CD4-positive, CD25-positive, alpha-beta regulatory T cell (primary cell): ENCODE data around the gene RIBC2. TPM values are rescaled to one million over a fixed set of nuclear protein-coding genes. Genes with fewer than 3 reads are reported as not detected.
A peak's percentile ranks its signal among the peaks of the same experiment; 100 is the strongest.
"Not testable (repeated sequence)": the region's sequence is repeated elsewhere in the genome, so short reads cannot be mapped to it uniquely, and the experiment has no call there.

Experiments used
- ATAC-seq, 2 donors: fragments of 150-1000 bp; cut with Tn5 transposase; one replicate each; pipeline ENCODE4 v1.10.0; 2021; ENCODE audit warnings: low read depth in 2 of 2, moderate number of reproducible peaks in 2 of 2, moderate library complexity in 1 of 2
- DNase-seq, 3 donors: peaks; one replicate each; pipeline versions ENCODE4 v3.0.0 to v3.0.0-alpha.2; 2012 to 2022; ENCODE audit warnings: mixed read lengths in 1 of 3
- H3K27ac ChIP-seq: one replicate; pipeline ENCODE4 v1.7.0; 2013; ENCODE audit warnings: mild to moderate bottlenecking, low read length; ENCODE audit not compliant: insufficient read depth, poor library complexity, severe bottlenecking
- H3K27me3 ChIP-seq: one replicate; pipeline ENCODE4 v1.7.0; 2013; ENCODE audit warnings: low read length; ENCODE audit not compliant: control insufficient read depth, insufficient read depth
- H3K36me3 ChIP-seq: one replicate; pipeline ENCODE4 v1.7.0; 2013; ENCODE audit warnings: mild to moderate bottlenecking, low read length, moderate library complexity; ENCODE audit not compliant: control insufficient read depth, insufficient read depth
- H3K4me1 ChIP-seq: 2 replicates; pipeline ENCODE4 v1.7.0; 2013; ENCODE audit warnings: mild to moderate bottlenecking, low read length; ENCODE audit not compliant: insufficient read depth, control insufficient read depth, poor library complexity, severe bottlenecking
- H3K4me3 ChIP-seq: one replicate; pipeline ENCODE4 v1.7.0; 2013; ENCODE audit warnings: low read depth, mild to moderate bottlenecking, low read length, moderate library complexity
- H3K9me3 ChIP-seq, 2 experiments: 1 replicate in 1 of 2; 2 replicates in 1 of 2; pipeline ENCODE4 v1.7.0; 2013; ENCODE audit warnings: low read length in 2 of 2, mild to moderate bottlenecking in 1 of 2, moderate library complexity in 1 of 2; ENCODE audit not compliant: control insufficient read depth in 2 of 2
- H3K27ac Mint-ChIP-seq, 3 donors: one replicate each; pipeline ENCODE4 v1.8.0; 2020 to 2022; ENCODE audit warnings: mild to moderate bottlenecking in 3 of 3, mixed read lengths in 3 of 3, moderate library complexity in 2 of 3
- H3K27me3 Mint-ChIP-seq: one replicate; pipeline ENCODE4 v1.8.0; 2022; ENCODE audit warnings: mild to moderate bottlenecking, mixed read lengths
- H3K36me3 Mint-ChIP-seq: one replicate; pipeline ENCODE4 v1.8.0; 2020; ENCODE audit warnings: mixed read lengths
- H3K4me1 Mint-ChIP-seq, 4 donors: one replicate each; pipeline ENCODE4 v1.8.0; 2020 to 2022; ENCODE audit warnings: mixed read lengths in 4 of 4, mild to moderate bottlenecking in 1 of 4
- H3K4me3 Mint-ChIP-seq, 4 donors: one replicate each; pipeline ENCODE4 v1.8.0; 2020 to 2022; ENCODE audit warnings: mild to moderate bottlenecking in 4 of 4, mixed read lengths in 4 of 4, moderate library complexity in 3 of 4
- H3K9me3 Mint-ChIP-seq, 7 donors: one replicate each; pipeline ENCODE4 v1.8.0; 2020 to 2022; ENCODE audit warnings: mixed read lengths in 7 of 7, mild to moderate bottlenecking in 3 of 7, moderate library complexity in 2 of 7
- polyA plus RNA-seq, 4 donors: library from polyadenylated mRNA; unstranded; fragments of 300-500 nt; fragmentation: Illumina TruSeq; gene quantifications; one replicate each; pipeline ENCODE4 v1.2.3, GENCODE V29; 2021
- total RNA-seq: library from RNA; stranded (reverse); gene quantifications from one replicate; pipeline ENCODE4 v1.2.3, GENCODE V29; 2022

RIBC2 gene
- total and polyA plus RNA-seq, 5 donors from 2014 or later: 0.15 to 0.67 TPM; not detected in 3

- H3K27me3 Mint-ChIP-seq: peaks cover 4% of the 10 kb centered on the region
- Histone ChIP-seq H3K27ac (no peak overlapping the region), H3K4me3 (no peak overlapping the region), H3K9me3 (no peaks in the 10 kb centered on the region), H3K27me3 (no peaks in the 10 kb centered on the region), H3K36me3 (no peaks in the 10 kb centered on the region), H3K4me1 (no peaks in the 10 kb centered on the region)
- no peaks in the 10 kb centered on the region for H3K36me3 Mint-ChIP-seq
- DNase-seq: no peak
- H3K9me3 Mint-ChIP-seq: no peaks in the 10 kb centered on the region
- no peak overlapping the region for H3K4me3 Mint-ChIP-seq
- ATAC-seq: no peak
- H3K4me1 Mint-ChIP-seq: peaks cover 0 to 15% (median 8%) of the 10 kb centered on the region in 4 donors
- no peak overlapping the region for H3K27ac Mint-ChIP-seq
Observed at GRCh38 chr22:45444168-45444567, 30.7 kb downstream of the RIBC2 start.

GRCh38 chr22:45445031-45445710 lies 31.7 kb downstream of the RIBC2 start:
- no peaks in the 10 kb centered on the region for H3K27me3 ChIP-seq
- Mint-ChIP-seq H3K27me3 (peaks cover 4% of the 10 kb centered on the region), H3K9me3 (no peaks in the 10 kb centered on the region), H3K36me3 (no peaks in the 10 kb centered on the region), H3K27ac (no peak overlapping the region), H3K4me3 (no peak overlapping the region), H3K4me1 (peaks cover 0 to 11% (median 8%) of the 10 kb centered on the region in 4 donors)
- no peak overlapping the region for H3K27ac ChIP-seq
- H3K36me3 ChIP-seq: no peaks in the 10 kb centered on the region
- H3K9me3 ChIP-seq: no peaks in the 10 kb centered on the region
- H3K4me3 ChIP-seq: no peak overlapping the region
- ATAC-seq: no peak
- H3K4me1 ChIP-seq: no peaks in the 10 kb centered on the region
- no peak for DNase-seq

GRCh38 chr22:45446216-45446615 lies 32.7 kb downstream of the RIBC2 start:
- H3K9me3 ChIP-seq: no peaks in the 10 kb centered on the region
- no peak for DNase-seq
- H3K27me3 ChIP-seq: no peaks in the 10 kb centered on the region
- H3K27ac ChIP-seq: no peak overlapping the region
- H3K4me1 Mint-ChIP-seq: peaks cover 0 to 2% (median 1%) of the 10 kb centered on the region in 4 donors
- no peaks in the 10 kb centered on the region for H3K36me3 Mint-ChIP-seq
- no peak overlapping the region for H3K4me3 Mint-ChIP-seq
- peaks cover 2% of the 10 kb centered on the region for H3K27me3 Mint-ChIP-seq
- H3K4me3 ChIP-seq: no peak overlapping the region
- H3K27ac Mint-ChIP-seq: no peak overlapping the region
- no peaks in the 10 kb centered on the region for H3K4me1 ChIP-seq
- ATAC-seq: no peak
- no peaks in the 10 kb centered on the region for H3K36me3 ChIP-seq
- H3K9me3 Mint-ChIP-seq: no peaks in the 10 kb centered on the region

- not testable (repeated sequence) for H3K4me1 ChIP-seq, H3K9me3 ChIP-seq, H3K27me3 ChIP-seq, H3K4me3 Mint-ChIP-seq, H3K27me3 Mint-ChIP-seq, ATAC-seq, H3K27ac Mint-ChIP-seq, H3K27ac ChIP-seq, DNase-seq, H3K4me3 ChIP-seq, H3K36me3 Mint-ChIP-seq, H3K9me3 Mint-ChIP-seq, H3K36me3 ChIP-seq, H3K4me1 Mint-ChIP-seq
Observed at GRCh38 chr22:45447596-45447995, 34.1 kb downstream of the RIBC2 start.

GRCh38 chr22:45448431-45448830 lies 34.9 kb downstream of the RIBC2 start:
- Mint-ChIP-seq H3K4me1 (no peaks in the 10 kb centered on the region), H3K36me3 (no peaks in the 10 kb centered on the region), H3K9me3 (no peaks in the 10 kb centered on the region), H3K27me3 (peaks cover 4% of the 10 kb centered on the region), H3K4me3 (no peak overlapping the region), H3K27ac (no peak overlapping the region)
- H3K36me3 ChIP-seq: no peaks in the 10 kb centered on the region
- ATAC-seq: no peak
- no peak for DNase-seq
- no peak overlapping the region for H3K27ac ChIP-seq
- no peaks in the 10 kb centered on the region for H3K9me3 ChIP-seq
- no peaks in the 10 kb centered on the region for H3K4me1 ChIP-seq
- H3K4me3 ChIP-seq: no peak overlapping the region
- no peaks in the 10 kb centered on the region for H3K27me3 ChIP-seq

GRCh38 chr22:45449442-45449841 lies 35.9 kb downstream of the RIBC2 start:
- H3K27ac Mint-ChIP-seq: peak overlapping the region in 1 of 3 donors; percentile 49
- H3K9me3 ChIP-seq, H3K9me3 Mint-ChIP-seq, H3K4me3 Mint-ChIP-seq, H3K4me1 Mint-ChIP-seq, H3K36me3 Mint-ChIP-seq, H3K4me1 ChIP-seq, ATAC-seq, H3K27ac ChIP-seq, H3K27me3 ChIP-seq, H3K4me3 ChIP-seq, H3K36me3 ChIP-seq, DNase-seq, H3K27me3 Mint-ChIP-seq: not testable (repeated sequence)

- Mint-ChIP-seq H3K27me3 (peaks cover 4% of the 10 kb centered on the region), H3K9me3 (no peaks in the 10 kb centered on the region), H3K4me3 (no peak overlapping the region), H3K27ac (peak overlapping the region in 1 of 3 donors; percentile 49), H3K4me1 (no peaks in the 10 kb centered on the region), H3K36me3 (no peaks in the 10 kb centered on the region)
- Histone ChIP-seq H3K27me3 (no peaks in the 10 kb centered on the region), H3K4me1 (no peaks in the 10 kb centered on the region), H3K9me3 (no peaks in the 10 kb centered on the region), H3K36me3 (no peaks in the 10 kb centered on the region), H3K4me3 (no peak overlapping the region), H3K27ac (no peak overlapping the region)
- no peak for DNase-seq
- no peak for ATAC-seq
Observed at GRCh38 chr22:45450101-45450785, 36.8 kb downstream of the RIBC2 start.
